ENCODE measurements around the gene TPSG1.
"Not testable (repeated sequence)": the region's sequence is repeated elsewhere in the genome, so short reads cannot be mapped to it uniquely, and the experiment has no call there.

The TPSG1 gene

DNA sequence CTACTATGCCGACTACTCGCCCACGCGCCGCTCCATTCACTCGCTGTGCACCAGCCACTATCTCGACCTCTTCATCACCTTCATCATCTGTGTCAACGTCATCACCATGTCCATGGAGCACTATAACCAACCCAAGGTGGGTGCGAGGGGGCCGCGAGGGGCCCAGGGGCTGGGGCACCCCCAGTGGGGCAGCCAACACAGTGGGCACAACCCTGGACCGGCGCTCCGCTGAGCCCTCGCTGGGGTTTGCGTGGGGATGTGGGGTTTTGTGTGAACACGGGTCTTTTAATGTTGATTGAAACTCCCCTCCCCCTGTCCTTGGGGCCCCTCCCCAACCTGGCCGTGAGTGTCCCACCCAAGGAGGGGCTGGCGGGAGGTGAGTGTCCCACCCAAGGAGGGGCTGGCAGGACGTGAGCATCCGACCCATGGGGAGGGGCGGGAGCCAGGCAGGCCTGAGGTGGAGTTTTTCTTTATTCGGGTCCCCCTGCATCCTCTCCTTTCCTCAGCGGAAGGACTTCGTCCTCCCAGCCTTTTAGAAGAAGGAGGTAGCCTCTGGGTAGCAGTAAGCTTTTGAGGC, 11.2 kb downstream of the TPSG1 start:
- no peak for DNase-seq

GRCh38 chr16:1213231-1213630, 11.8 kb downstream of the TPSG1 start:
- no peak for DNase-seq

DNA sequence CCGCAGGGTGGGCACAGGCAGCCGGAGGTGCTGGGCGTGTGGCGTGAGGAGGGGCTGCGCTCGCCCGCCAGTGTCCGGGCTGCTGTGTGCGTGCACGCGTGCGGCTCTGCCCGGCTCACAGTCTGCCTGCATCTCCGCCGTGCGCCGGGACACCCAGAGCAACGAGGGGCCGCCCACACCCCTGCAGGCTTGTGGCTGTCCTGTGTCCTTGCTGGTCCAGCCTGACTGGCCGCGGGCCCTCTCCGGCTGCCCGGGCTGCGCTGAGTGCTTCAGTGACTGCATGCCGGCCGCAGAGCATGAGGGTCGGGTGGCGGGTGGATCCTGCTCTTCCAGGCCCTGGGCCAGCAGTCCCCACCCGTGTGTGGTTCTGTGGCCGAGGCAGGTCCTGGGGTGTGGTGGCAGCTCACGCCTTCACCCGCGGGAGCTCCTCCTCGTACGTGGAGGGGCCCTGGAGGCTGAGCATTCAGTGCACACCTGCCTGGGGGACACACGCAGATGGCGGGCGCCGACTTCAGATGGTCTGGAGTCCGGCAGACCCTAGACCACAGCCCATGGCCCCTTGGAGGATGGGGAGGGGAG, 12.4 kb downstream of the TPSG1 start:
- no peak for DNase-seq

GRCh38 chr16:1211451-1212268, 13.4 kb downstream of the TPSG1 start:
- DNase-seq, result no peak

- no peak for DNase-seq
Measured at GRCh38 chr16:1210461-1210860, 14.6 kb downstream of the TPSG1 start.

GRCh38 chr16:1209081-1209480, 16.0 kb downstream of the TPSG1 start:
- no peak for DNase-seq

- DNase-seq, result no peak
Measured at GRCh38 chr16:1208239-1208830, 16.7 kb downstream of the TPSG1 start.

GRCh38 chr16:1206786-1207185, 18.3 kb downstream of the TPSG1 start:
- no peak for DNase-seq

DNA sequence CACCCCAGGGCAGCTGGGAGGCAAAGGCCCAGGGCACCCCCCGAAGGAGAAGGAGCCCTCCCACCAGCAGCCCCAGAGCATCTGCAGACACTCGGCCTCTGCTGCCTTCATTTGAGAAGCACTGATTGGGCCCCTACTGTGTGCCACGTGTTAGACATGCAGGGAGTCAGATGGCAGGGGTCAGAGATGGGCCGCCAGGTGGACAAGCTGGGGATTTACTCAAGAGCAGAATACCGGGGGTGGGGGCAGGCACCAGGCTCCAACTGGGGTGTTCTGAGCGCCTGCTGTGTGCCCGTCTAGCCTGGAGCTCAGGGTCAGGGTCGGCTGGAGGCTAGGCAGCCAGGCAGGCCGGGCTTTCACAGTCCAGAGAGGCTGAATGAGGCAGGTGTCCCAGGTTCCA, 18.7 kb downstream of the TPSG1 start:
- DNase-seq, result no peak

DNA sequence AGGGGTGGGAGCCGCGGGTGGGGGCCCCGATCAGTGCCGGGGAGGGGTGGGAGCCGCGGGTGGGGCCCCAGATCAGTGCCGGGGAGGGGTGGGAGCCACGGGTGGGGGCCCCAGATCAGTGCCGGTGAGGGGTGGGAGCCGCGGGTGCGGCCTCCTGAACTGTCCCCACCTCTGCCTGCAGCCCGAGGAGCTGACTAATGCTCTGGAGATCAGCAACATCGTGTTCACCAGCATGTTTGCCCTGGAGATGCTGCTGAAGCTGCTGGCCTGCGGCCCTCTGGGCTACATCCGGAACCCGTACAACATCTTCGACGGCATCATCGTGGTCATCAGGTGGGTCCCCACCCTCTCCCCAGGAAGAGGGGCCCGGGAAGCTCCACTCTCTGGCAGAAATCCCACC, 20.1 kb downstream of the TPSG1 start:
- no peak for DNase-seq

DNA sequence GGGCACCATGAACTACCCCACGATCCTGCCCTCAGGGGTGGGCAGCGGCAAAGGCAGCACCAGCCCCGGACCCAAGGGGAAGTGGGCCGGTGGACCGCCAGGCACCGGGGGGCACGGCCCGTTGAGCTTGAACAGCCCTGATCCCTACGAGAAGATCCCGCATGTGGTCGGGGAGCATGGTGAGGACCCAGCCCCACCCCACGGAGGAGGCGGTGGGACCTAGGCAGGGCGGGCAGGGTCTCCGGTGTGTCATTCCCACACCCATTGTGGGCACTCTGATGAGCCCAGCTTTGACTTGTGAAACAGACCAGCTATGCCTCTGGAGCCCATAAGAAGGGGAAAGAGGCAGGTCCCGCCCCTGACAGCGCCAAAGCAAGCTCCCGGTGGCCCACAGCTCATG, 22.8 kb downstream of the TPSG1 start:
- no peak for DNase-seq

DNA sequence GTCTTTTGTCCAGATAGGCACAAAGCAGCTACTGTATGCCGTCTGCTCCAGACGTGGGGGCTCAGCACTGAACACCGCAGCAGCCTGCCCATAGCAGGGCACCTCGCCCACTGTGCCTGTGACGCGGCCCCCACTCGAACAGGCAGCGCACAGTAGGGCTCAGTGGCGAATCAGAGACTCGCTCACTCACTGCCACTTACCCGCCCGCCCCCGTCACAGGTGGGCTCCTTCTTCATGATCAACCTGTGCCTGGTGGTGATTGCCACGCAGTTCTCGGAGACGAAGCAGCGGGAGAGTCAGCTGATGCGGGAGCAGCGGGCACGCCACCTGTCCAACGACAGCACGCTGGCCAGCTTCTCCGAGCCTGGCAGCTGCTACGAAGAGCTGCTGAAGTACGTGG, 23.6 kb downstream of the TPSG1 start:
- no peak for DNase-seq

GRCh38 chr16:1200014-1200627, 24.9 kb downstream of the TPSG1 start:
- no peak for DNase-seq

DNA sequence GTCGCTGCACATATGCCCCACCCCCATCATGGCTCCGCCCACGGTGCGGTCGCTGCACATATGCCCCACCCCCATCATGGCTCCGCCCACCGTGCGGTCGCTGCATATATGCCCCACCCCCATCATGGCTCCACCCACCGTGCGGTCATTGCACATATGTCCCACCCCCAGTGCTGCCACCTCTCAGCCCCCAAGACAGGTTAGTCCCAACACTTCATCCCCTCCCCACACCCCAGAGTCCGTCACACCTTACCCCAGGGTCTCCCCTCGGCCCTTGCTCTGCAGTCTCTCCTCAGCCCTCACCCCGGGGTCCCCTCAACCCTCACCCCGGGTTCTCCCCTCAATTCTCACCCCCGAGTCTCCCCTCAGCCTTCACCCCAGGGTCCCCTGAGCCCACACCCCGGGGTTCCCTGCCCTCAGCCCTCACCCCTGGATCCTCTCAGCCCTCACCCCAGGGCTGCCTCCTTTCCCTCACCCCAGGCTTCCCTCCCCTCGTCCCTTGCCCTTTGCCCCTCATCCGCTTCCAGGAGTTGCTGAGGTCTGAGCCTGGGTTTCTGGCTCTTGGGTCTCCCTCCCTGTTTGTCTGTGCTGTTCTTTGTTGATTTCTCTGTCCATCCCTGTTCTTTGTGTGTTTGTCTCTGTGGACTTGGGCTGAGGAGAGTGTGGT, 25.6 kb downstream of the TPSG1 start:
- no peak for DNase-seq

- DNase-seq, result not testable (repeated sequence)
Measured at GRCh38 chr16:1198671-1199346, 26.3 kb downstream of the TPSG1 start.

- DNase-seq, result no peak
Measured at GRCh38 chr16:1198194-1198593, 26.9 kb downstream of the TPSG1 start.

GRCh38 chr16:1197237-1197866, 27.7 kb downstream of the TPSG1 start:
- no peak for DNase-seq

DNA sequence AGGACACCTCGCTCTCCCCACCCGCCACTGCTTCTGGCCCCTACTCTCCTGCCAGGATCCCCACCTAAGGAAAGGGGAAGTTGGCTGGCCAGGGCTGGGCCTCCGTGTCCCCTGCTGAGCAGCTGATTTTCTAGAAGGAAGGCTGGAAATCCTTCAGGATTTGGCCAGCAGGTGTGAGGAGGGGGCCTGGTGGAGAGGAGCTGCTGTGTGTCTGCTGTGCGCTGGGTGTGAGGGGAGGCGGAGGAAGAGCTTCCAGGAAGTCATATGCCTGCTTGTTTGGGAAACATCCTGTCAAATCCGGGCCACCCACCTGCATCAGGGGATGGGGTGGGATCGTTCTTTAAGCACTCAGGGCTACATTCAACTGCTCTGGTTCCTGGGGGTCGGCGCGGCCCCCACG, 28.6 kb downstream of the TPSG1 start:
- no peak for DNase-seq

- DNase-seq, result no peak
Measured at GRCh38 chr16:1195393-1195666, 29.7 kb downstream of the TPSG1 start.

DNA sequence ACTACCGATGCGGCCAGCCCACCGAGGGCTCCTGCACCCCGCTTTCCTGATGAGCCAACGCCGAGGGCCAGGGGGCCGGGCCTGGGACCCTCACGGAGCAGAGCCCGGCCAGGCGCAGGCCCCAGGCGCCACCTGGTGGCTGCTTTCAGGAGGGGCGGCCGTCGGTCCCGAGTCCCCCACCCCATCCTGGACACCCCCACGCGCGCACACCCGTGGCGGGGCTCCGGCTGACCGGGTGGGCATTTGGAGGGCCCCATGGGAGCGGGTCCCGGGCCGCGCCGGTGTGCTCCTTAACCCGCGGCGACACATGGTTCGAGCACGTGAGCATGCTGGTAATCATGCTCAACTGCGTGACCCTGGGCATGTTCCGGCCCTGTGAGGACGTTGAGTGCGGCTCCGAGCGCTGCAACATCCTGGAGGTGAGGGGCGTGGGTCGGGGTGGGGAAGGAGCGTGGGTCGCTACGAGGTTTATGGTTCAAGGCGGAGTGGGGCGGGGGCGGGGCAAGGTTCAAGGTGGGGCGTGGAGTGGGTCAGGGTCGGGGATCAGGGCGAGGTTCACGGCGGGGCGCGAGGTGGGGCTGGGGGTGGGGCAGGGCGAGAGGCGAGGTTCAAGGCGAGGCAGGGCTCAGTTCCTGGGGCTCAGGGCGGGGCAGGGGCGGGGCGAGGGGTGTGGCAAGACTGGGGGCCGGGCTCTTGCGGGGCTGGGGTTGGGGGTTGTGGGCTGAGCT, 30.2 kb downstream of the TPSG1 start:
- DNase-seq, result no peak

DNA sequence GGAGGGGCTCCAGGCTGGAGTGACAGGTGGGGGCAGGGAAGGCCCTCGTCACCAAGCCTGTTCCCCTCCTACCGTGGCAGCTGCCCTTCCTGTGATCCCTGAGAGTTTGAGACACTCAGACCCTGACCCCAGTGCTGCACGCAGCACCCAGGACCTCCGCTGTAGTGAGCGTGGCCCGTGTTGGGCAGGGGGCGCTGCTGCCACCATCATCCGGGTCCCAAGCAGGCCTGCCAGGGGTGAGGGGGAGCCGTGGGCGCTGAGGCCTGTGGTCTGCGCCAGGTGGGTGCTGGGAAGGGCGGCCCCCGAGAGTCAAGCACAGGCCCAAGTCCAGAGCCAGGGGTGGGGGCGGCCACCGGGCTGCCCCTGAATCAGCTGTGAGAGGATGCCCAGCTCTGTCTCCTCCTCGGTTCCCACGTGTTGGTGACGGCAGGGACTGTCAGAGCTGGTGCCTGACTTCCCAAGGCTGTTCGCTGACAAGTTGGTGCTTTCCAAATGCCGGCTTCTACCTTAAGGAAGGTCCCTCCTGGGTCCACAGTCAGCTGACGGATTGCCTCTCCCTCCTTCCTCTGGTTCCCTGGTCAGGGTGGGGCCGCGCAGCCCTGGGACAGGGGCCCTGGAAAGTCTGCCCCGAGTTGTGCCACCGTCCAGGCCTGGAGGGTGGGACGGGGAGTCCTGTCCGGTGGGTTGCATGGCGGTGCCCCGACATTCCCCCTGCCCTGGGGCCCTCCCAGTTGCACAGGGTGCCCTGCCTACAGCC, 31.1 kb downstream of the TPSG1 start:
- DNase-seq, result no peak

Measured in kidney glomerular epithelial cell (primary cell).